Cerebellar nuclear complex (tissue), 1 donor: ENCODE measurements around the gene TLR5.
"Not testable (repeated sequence)": the region's sequence is repeated elsewhere in the genome, so short reads cannot be mapped to it uniquely, and the experiment has no call there.

Experiments used
- DNase-seq, 2 experiments: peaks; one replicate each; lab custom pipeline; 2025; lab: John Stamatoyannopoulos, UW

The TLR5 gene

GRCh38 chr1:223142795-223143536, at the start of gene TLR5:
TLR5 (minus strand) TSS chr1:223143248; CDS start chr1:223113031, 30,217 bp downstream.
- DNase-seq = no peak

DNA sequence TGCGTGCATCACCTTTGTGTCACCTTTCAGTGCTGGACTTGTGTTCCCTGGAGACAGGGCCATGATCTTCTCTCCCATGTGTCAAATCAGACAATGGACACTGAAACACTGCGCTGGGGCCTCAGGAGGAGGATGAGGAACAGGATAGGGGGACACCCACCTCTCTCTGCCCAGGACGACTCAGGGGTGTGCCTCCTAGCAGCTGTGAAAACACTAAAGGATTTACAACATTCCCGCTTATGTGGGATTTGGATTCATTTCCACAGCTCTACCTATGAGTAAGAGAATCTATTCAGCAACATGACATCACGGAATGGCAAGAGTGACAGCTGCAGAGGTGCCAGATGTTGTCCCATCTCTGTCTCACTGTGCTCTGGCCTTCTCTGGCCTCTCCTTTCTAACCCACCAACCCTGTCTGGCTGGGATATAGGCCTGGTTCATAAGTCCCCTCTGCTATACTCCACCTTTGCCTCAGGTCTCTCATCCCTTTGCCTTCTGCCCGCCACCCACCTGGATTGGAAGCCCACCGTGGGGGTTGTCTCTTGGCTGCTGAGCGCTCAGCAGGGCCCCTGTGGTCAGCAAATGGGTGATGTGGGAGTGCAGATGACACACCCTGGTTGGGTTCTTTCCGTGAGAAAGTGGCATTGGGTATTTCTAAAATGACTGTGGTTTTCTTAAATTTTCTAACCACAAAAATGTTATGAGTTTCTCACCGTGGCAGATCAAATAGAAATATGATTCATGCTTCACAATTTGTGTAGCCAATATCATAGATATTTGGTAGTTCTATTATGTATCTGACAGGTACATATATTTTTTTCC, 47.1 kb upstream of the TLR5 start:
- no peak for DNase-seq

GRCh38 chr1:223189525-223189902, 46.5 kb upstream of the TLR5 start:
- DNase-seq = no peak

DNA sequence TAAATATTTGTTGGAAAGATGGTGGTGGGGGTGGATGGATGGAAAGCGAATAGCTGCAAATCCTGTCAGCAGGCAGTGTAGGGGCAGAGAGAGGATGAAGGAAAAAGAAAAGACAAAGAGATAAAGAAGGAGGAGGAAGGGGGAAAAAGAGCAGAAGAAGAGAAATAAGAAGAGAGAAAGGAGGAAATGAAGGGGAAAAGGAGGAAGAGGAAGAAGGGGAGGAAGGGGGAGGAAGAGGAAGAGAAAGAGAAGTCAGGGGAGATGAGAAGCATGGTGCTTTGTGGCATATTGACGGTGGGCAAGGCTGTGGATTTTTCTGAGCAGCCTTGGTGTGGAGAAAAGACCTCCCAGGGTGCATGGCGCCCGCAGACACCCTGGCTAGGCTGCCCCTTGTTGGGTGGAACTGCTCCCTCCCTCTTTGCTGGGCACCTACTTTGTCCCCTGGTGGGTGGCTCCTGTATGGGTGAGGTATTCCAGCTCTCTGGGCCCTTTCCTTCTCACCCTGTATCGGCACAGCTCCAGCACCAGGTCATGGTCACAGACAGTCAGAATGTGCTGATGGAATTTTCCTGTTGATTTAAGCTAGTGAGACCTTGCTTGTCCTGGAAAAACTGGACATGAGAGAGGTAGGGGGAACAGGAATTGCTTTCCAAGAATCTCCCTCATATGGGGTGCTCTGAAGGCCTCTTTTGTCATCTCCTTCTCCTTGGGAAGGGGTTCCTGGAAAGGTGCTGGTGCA, 45.7 kb upstream of the TLR5 start:
- no peak for DNase-seq

- no peak for DNase-seq
Measured at GRCh38 chr1:223186800-223187199, 43.8 kb upstream of the TLR5 start.

DNA sequence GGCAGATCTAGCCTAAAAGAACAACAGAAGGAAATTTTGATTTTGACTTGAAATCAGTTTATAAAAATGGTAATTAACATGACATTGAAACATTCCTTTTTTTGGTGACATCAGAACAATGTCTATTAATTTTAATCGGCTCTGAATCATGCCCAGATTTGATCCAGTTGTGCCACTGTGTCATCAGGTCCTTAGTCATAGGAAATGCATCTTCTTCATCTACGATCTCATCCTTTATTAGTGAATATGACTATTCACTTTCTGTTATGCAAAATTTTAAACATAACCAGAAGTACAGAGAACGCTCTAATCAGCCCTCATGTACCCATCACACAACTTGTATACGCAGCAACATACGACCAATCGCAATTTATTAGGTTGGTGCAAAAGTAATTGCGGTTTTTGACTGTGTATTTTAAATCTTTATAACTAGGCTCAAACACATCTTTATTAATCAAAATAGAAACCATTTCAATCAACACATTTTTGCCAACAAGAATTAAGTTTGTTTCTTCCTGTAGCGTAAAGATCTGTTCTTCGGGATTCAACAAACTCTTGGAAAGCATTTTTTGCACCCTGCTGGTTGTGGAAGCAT, 40.3 kb upstream of the TLR5 start:
- no peak for DNase-seq

DNA sequence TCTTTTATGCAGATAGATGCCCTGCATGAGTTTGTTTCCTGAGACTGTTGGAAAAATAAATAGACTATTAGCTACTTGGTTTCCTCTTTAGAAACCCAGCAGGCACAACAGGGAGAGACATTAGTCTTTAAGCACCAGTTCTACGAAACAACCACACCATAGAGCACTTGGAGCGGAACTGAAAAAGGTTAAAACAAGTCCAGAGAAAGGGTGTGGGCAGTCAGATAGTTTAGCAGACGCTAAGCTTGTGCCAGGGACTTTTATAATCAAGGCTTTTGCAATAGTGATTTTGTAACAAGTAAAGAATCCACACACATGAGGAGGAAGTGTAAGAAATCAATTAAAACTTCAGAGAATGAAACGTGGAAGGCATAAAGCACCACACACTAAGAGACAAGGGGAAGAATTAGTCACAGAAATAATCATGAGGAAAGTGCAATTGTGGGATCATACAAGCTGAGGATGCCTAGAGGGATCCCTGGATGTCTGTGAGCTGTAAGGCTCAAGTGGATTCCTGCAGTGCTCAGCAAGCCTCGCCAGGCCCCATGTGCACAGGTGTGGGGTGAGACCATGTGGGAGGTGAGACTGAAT, 37.8 kb upstream of the TLR5 start:
- no peak for DNase-seq

DNA sequence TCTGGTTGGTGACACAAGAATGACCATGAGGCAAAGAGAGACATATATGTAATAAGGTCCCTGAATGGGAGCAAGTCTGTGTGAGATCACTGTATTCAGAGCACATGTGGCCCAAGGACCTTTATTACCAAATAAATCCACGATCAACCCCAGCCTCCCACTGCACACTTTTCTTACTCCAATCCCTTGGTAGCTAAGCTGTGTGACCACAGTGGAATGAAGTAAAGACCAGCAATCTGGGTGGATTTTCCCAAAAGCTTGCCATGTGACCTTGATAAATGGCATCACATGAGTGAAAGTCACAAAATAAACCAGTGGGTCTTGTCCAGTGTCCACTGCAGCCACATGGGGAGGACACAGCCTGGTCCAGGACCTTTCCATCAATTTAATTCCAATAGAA, 36.7 kb upstream of the TLR5 start:
- DNase-seq = no peak

GRCh38 chr1:223179280-223179679, 36.2 kb upstream of the TLR5 start:
- no peak for DNase-seq

DNA sequence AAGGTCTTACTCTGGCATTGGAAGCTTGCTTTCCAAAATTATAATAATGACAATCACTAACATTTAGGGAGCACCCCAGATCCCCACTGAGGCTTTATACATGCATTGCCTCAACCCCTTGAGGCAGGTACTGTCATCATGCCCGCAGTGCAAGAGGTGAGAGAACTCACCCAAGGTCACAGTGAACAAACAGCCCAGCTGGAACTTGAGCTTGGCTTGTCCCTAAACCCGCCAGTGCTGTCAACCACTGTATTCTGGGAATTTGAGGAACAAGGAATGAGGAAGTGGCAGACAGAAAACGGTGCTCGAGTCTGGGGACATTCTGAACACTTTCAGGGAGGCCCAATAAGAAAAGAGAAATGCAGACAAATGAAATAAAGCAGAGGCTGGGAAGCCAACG, 34.6 kb upstream of the TLR5 start:
- no peak for DNase-seq

DNA sequence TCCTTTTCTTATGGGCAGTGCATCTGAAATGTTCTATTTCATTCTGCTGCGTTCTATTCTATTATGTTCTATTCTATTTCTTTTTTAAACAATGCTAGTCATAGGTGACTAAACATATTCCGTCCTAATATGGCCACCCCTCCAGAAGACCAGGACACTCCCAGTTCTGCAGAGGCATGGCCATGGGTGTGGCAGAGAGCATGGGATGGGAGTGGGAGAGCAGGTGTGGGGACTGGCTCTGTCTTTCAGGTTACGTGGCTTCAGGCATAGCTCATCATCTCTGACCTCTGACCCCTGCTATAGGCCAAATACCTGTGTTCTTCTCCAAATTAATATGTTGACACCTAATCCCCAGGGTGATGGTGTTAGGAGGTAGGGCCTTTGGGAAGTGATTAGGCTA, 33.4 kb upstream of the TLR5 start:
- no peak for DNase-seq

GRCh38 chr1:223175633-223176032, 32.6 kb upstream of the TLR5 start:
- DNase-seq = no peak

- no peak for DNase-seq
Measured at GRCh38 chr1:223175032-223175431, 32.0 kb upstream of the TLR5 start.

- DNase-seq = not testable (repeated sequence)
Measured at GRCh38 chr1:223169458-223169857, 26.4 kb upstream of the TLR5 start.

DNA sequence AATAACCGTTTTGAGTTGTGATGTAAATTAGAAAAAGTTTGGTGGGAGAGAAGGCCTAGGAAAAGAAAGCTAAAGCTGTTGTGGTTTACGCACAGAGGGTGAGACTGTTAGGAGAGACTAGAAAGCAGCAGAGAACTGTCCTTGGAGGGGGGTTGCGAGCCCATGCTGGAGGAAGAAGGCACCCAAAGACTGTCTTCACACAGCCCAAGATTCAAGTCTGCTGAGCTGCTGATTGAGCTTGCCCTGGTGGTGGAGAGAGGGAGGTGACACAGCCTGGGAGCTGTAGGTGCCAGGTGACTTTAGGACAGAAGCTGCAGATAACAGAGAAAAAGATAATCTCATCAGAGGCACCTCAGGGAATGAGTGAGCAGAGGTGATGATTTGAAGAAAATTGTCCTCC, 18.3 kb upstream of the TLR5 start:
- no peak for DNase-seq

DNA sequence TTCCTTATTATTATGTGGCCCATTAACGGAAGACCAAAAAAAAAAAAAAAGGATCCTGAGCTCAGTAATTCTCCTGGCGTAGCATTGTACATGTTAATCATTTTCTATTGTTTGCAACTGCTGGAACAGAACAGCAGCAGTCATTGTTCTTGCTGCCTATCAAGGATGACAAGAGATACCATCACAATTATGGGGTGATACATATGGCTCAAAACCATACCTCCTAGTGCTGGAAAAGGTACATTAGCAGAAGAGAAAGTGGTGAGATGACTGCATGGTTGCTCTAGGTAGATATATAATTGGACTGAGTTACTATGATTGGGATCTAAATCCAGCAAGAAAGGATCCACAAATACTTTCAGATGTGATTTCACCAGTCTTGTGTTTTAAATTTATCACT, 13.3 kb upstream of the TLR5 start:
- DNase-seq = no peak

DNA sequence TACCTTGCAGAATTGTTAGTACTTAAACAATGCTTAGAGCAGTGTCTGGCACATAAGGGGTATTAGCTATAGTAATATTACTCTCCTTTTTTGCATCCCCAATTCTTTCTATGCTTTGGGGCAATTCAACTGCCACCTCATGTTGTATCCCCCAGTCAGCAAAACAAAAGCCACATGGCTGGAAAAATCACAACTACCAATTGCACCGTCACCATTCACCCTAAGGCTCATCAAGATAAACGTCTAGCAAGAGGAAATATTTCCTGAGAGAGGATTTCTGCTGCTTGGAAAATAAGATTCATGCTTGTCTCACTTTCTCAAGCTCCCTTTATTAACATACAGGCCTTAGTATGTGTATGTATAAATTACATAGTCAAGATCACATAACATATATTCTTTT, 12.1 kb upstream of the TLR5 start:
- DNase-seq = no peak

DNA sequence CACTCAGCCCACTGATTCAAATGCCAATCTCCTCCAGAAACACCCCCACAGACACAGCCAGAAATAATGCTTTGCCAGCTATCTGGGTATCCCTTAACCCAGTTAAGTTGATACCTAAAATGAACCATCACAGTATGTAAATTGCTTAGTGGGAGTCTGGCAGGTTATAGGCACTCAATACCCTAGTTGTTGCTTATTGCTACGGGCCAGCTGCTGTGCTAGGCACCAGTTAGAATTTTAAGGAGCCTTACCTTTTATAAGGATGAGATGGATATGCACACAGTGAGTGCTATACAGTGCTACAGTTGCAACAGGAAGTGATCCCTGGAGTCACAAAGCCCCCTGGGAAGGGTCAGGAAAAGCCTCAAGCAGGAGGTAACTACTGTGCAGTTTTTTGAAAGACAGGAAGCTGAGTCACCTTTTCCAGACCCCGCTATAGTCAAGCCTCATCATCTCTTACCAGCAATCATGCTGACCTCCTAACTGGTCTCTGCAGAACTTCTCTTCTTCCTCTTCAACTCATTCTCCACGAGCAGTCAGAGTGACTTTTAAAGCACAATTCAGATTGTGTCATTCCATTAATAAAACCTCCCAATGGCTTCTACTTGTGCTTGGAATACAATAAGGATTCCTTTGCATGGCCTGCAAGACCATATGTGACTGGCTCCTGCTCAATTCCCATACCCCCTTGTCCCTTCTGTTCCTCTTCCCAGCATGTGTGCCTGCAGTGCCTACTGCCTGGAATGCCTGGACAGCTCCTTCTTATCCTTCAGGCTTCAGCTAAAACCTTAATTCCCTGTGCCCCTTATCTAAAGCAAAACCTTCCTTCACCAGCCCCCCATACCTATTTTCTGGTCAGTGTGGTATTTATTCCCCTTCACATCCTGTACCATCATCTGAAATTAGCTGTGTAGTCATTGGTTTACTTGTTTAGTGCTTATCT, 10.4 kb upstream of the TLR5 start:
- no peak for DNase-seq

GRCh38 chr1:223152399-223152798, 9.4 kb upstream of the TLR5 start:
- no peak for DNase-seq

DNA sequence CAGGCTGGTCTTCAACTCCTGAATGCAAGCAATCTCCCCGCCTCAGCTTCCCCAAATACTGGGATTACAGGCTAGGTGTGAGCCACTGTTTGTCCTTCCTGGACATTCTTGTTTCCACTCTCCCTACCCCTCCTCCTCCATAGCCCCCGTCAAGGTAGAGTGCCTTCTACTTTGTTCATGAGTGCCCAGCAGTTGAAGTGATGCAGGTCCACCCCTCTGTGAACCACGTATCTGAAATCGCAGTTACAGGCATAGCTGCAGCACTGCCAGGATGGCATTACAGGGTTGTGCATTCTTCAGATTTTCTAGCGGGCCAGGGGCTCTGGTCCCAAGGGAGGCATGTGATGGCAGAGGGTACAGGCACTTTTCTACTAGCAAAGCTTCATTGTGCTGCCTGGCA, 7.4 kb upstream of the TLR5 start:
- no peak for DNase-seq

DNA sequence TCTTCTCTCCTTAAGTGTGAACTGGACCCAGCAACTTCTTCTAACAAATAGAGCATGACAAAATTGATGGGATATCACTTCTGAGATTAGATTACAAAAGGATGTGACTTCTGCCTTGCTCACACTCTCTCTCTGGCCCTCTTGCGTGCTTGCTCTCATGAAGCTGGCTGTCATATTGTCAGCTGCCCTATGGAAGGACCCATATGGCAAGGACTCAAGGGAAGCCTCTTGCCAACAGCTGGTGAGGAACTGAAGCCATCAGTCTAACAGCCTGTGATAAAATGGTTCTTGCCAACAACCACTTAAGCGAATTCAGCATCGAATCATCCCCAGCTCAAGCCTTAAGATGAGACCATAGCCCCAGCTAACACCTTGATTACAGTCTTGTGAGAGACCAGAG, 4.8 kb upstream of the TLR5 start:
- no peak for DNase-seq
